ENCODE measurements around the gene ART4.

Gene ART4

DNA sequence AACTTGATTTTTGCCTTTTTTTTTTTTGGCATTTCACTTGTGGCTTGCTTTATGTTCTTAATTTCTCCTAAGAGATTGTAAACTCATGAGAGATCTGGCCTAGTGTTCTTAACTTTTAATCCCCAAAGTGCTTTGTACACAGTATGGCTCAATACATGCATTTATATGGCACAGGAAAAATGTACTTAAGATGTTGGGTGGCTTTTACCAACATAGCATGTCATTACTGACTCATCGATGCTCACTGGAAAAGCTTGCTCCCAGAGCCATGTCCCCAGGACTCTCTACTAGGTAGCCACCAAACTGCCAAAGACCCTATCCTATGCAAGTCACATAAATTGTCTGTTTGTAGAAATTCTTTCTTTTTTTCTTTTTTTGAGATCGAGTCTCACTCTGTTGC lies 16.3 kb downstream of the ART4 start:
- Histone ChIP-seq H3K4me1 (ENCODE audit: control insufficient read depth in 1 of 2, insufficient read depth in 1 of 2, low read depth in 1 of 2, low read length in 1 of 2) (no peaks in the 10 kb centered on the region), H3K27me3 (peaks cover 20% of the 10 kb centered on the region), H3K27ac (no peak overlapping the region), H3K9me3 (no peaks in the 10 kb centered on the region), H3K36me3 (no peaks in the 10 kb centered on the region), H3K4me3 (ENCODE audit: low read depth in 1 of 2, low read length in 1 of 2) (no peak overlapping the region)
- TF ChIP-seq, protein P1, sequence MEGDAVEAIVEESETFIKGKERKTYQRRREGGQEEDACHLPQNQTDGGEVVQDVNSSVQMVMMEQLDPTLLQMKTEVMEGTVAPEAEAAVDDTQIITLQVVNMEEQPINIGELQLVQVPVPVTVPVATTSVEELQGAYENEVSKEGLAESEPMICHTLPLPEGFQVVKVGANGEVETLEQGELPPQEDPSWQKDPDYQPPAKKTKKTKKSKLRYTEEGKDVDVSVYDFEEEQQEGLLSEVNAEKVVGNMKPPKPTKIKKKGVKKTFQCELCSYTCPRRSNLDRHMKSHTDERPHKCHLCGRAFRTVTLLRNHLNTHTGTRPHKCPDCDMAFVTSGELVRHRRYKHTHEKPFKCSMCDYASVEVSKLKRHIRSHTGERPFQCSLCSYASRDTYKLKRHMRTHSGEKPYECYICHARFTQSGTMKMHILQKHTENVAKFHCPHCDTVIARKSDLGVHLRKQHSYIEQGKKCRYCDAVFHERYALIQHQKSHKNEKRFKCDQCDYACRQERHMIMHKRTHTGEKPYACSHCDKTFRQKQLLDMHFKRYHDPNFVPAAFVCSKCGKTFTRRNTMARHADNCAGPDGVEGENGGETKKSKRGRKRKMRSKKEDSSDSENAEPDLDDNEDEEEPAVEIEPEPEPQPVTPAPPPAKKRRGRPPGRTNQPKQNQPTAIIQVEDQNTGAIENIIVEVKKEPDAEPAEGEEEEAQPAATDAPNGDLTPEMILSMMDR (IDR thresholded peaks at IDR 0.05) = no peak

DNA sequence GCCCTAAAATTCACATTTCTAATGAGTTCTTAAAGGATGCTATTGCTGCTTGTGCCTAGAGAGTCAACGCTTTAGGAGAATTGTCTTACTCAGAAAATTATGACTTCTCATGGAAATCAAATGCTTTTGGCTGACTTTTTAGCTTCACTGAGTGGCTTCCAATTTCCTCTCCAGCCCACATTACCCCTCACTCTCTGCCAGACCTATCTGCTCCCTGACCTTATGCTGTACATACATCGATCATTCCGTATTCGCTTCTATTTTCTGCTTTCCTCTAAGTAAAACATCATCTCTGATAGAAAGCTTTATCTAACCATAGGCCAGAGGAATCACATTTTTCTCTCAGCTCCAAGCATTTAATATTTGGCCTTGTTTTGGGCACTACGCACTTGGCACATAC lies 16.8 kb downstream of the ART4 start:
- Histone ChIP-seq H3K27me3 (peaks cover 14% of the 10 kb centered on the region), H3K9me3 (no peaks in the 10 kb centered on the region), H3K4me3 (ENCODE audit: low read depth in 1 of 2, low read length in 1 of 2) (no peak overlapping the region), H3K36me3 (no peaks in the 10 kb centered on the region), H3K27ac (no peak overlapping the region), H3K4me1 (ENCODE audit: control insufficient read depth in 1 of 2, insufficient read depth in 1 of 2, low read depth in 1 of 2, low read length in 1 of 2) (no peaks in the 10 kb centered on the region)
- TF ChIP-seq, protein P1 (IDR thresholded peaks at IDR 0.05) = no peak

DNA sequence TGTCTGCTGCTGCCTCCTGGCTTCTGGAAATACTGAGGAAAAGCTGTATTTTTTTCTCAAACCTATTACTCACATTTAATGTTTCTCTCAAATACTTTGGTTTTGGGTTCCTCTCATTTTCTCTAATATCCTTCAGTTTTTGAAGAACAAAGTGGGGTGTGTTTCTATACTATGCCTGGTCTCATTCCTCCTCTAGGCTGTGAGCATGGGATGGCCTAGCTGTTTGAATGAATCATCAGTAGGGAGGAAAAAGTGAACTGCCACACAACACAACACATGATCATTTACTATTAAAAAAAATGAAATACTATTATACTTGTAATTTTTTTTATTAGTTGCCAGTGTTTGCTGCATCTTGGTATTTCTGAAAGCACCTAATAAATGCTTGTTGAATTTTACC lies 18.1 kb downstream of the ART4 start:
- TF ChIP-seq, protein P1 (IDR thresholded peaks at IDR 0.05) = no peak
- Histone ChIP-seq H3K4me1 (ENCODE audit: control insufficient read depth in 1 of 2, insufficient read depth in 1 of 2, low read depth in 1 of 2, low read length in 1 of 2) (no peaks in the 10 kb centered on the region), H3K27ac (no peak overlapping the region), H3K9me3 (no peaks in the 10 kb centered on the region), H3K27me3 (peaks cover 10% of the 10 kb centered on the region), H3K36me3 (no peaks in the 10 kb centered on the region), H3K4me3 (ENCODE audit: low read depth in 1 of 2, low read length in 1 of 2) (no peak overlapping the region)

DNA sequence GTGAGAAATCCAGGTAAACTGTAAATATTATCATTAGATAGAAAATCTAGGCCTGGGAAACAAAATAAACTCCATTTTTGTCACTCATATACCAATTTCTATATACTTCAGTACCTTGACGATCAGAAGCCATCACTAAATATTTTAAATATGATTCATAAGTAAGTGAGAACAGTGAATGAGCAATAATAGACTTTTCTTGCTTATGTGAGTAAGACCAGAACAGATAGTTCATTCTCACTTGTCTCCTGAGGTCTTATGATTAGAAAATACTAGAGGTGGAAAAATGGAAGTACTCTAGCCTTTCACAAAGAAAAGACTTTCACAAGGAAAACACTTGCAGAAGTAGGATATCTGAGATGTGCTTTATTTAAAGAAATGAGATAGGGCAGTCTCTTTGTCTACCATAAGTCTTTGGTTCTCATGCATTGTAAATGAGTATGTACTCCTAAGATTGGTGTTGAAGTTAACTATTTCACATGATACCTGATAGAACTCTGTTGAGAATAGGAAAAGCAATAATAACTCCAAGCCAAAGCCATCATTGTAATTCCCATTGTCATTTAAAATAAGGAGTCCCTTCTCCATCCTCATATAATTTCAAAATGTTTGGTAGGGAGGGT lies 19.2 kb downstream of the ART4 start:
- no peak overlapping the region for H3K27ac ChIP-seq
- H3K4me1 ChIP-seq (ENCODE audit: control insufficient read depth in 1 of 2, insufficient read depth in 1 of 2, low read depth in 1 of 2, low read length in 1 of 2) = no peaks in the 10 kb centered on the region
- H3K9me3 ChIP-seq = no peaks in the 10 kb centered on the region
- no peaks in the 10 kb centered on the region for H3K36me3 ChIP-seq
- H3K27me3 ChIP-seq = peaks cover 4% of the 10 kb centered on the region
- no peak overlapping the region for H3K4me3 ChIP-seq (ENCODE audit: low read depth in 1 of 2, low read length in 1 of 2)
- TF ChIP-seq, protein P1 (IDR thresholded peaks at IDR 0.05) = no peak

DNA sequence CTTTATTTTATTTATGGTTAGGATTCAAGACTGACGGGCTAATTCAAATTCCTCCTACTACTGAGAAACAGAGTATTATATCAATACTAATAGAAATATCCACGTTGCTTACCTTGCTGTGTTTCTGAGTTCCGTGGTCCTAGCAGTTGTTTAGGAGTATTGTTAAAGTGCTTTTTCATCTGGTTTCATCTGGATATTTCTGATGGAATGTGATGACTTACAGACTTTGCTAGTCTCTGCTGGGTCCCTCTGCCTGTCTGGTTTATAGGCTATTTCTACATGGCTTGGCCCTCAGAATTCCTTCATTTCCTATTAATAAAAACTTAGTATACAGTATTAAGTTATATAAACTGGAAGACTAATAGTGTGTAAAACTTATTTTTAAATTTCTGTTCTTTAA lies 29.3 kb downstream of the ART4 start, which contains the start of gene SMCO3:
Gene SMCO3, minus strand, starts transcription at position 169 of the 400 bp plus-strand sequence. CDS start 7,502 bp downstream, outside the sequence.
- H3K4me3 ChIP-seq (ENCODE audit: low read depth in 1 of 2, low read length in 1 of 2) = no peak within 1 kb of the TSS
- H3K4me1 ChIP-seq (ENCODE audit: control insufficient read depth in 1 of 2, insufficient read depth in 1 of 2, low read depth in 1 of 2, low read length in 1 of 2) = no peaks in the 10 kb centered on the region
- H3K27ac ChIP-seq = no peak within 1 kb of the TSS
- TF ChIP-seq, protein P1 (IDR thresholded peaks at IDR 0.05) = no peak
- H3K36me3 ChIP-seq = no peaks in the 10 kb centered on the region
- no peaks in the 10 kb centered on the region for H3K9me3 ChIP-seq
- H3K27me3 ChIP-seq = peaks cover 37% of the 10 kb centered on the region

All from neutrophil (primary cell).